Keratinocyte (primary cell): Measurements from ENCODE around the gene ZP1.

Source experiments
- CTCF ChIP-seq, 3 experiments: IDR thresholded peaks in 1 of 3; conservative IDR thresholded peaks in 1 of 3; optimal IDR thresholded peaks in 1 of 3; 2 replicates in 2 of 3; 3 replicates in 1 of 3; pipeline versions ENCODE3 to v1.5.1; 2011; ENCODE audit warnings: low read length in 3 of 3, mild to moderate bottlenecking in 3 of 3, moderate library complexity in 2 of 3, control low read depth in 1 of 3, inconsistent platforms in 1 of 3; ENCODE audit not compliant: insufficient read depth in 2 of 3; ENCODE audit errors: extremely low read depth in 1 of 3
- EZH2 ChIP-seq: IDR thresholded peaks from one replicate; pipeline ENCODE4 v1.6.1; 2012; ENCODE audit warnings: inconsistent platforms, mild to moderate bottlenecking, low read length, moderate library complexity

- no peak for TF ChIP-seq CTCF (optimal IDR thresholded peaks at IDR 0.05 in 1 of 3, IDR thresholded peaks at IDR 0.05 in 1 of 3, conservative IDR thresholded peaks at IDR 0.05 in 1 of 3; ENCODE audit: extremely low read depth in 1 of 3, insufficient read depth in 2 of 3, low read length in 3 of 3)
- TF ChIP-seq EZH2: no peak
These were observed 1.5 kb downstream of the ZP1 start for GRCh38 chr11:60868682-60869450.
